HEK293 (cell line): ENCODE data around the gene CEP41.

ENCODE experiments used
- FEZF1 ChIP-seq: fragments of 450-650 bp; formaldehyde crosslinking; IDR thresholded peaks from 2 replicates; pipeline ENCODE4 v1.5.1; 2016; ENCODE audit warnings: missing biosample characterization, missing genetic modification characterization
- TCF7L2 ChIP-seq: IDR thresholded peaks from 2 replicates; pipeline ENCODE4 v1.6.1; 2011; ENCODE audit warnings: low read depth, mild to moderate bottlenecking, inconsistent platforms, low read length, moderate library complexity, borderline replicate concordance
- ZBTB1 ChIP-seq: fragments of 450-650 bp; formaldehyde crosslinking; IDR thresholded peaks from 2 replicates; pipeline ENCODE4 v1.5.1; 2016; ENCODE audit warnings: missing biosample characterization, missing genetic modification characterization
- ZNF529 ChIP-seq: fragments of 450-650 bp; formaldehyde crosslinking; IDR thresholded peaks from 2 replicates; pipeline ENCODE4 v1.5.1; 2017; ENCODE audit warnings: missing genetic modification characterization, missing biosample characterization; ENCODE audit not compliant: insufficient replicate concordance
- ZNF670 ChIP-seq: fragments of 450-650 bp; formaldehyde crosslinking; IDR thresholded peaks from 2 replicates; pipeline ENCODE4 v1.5.1; 2016; ENCODE audit warnings: missing biosample characterization, missing genetic modification characterization, low read depth
- TF ChIP-seq, protein P1 (sequence below): fragments of 450-650 bp; formaldehyde crosslinking; IDR thresholded peaks from 2 replicates; pipeline ENCODE4 v1.5.1; 2016; ENCODE audit warnings: missing biosample characterization, missing genetic modification characterization

DNA sequence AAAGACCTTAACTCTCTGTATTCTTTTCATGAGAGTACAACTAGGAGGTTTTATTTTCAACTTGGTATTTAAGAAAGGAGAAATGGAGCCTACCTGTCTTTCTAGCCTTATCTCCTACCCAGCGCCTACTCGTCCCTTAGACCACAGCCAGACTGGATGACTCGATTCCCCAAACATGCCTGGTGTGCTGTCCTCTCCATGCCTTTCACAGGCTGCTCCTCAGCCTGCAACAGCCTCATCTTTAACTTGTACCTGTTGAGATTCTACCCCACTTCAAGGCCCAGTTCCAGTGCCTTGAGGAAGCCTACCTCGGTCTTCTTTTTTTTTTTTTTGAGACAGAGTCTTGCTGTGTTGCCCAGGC, 31.1 kb downstream of the CEP41 start:
- no peak for TF ChIP-seq FEZF1 (tag by site-specific recombination)
- TF ChIP-seq ZNF529 (tag by site-specific recombination): no peak
- TF ChIP-seq TCF7L2: no peak
- TF ChIP-seq ZBTB1 (tag by site-specific recombination): no peak
- TF ChIP-seq, protein P1, sequence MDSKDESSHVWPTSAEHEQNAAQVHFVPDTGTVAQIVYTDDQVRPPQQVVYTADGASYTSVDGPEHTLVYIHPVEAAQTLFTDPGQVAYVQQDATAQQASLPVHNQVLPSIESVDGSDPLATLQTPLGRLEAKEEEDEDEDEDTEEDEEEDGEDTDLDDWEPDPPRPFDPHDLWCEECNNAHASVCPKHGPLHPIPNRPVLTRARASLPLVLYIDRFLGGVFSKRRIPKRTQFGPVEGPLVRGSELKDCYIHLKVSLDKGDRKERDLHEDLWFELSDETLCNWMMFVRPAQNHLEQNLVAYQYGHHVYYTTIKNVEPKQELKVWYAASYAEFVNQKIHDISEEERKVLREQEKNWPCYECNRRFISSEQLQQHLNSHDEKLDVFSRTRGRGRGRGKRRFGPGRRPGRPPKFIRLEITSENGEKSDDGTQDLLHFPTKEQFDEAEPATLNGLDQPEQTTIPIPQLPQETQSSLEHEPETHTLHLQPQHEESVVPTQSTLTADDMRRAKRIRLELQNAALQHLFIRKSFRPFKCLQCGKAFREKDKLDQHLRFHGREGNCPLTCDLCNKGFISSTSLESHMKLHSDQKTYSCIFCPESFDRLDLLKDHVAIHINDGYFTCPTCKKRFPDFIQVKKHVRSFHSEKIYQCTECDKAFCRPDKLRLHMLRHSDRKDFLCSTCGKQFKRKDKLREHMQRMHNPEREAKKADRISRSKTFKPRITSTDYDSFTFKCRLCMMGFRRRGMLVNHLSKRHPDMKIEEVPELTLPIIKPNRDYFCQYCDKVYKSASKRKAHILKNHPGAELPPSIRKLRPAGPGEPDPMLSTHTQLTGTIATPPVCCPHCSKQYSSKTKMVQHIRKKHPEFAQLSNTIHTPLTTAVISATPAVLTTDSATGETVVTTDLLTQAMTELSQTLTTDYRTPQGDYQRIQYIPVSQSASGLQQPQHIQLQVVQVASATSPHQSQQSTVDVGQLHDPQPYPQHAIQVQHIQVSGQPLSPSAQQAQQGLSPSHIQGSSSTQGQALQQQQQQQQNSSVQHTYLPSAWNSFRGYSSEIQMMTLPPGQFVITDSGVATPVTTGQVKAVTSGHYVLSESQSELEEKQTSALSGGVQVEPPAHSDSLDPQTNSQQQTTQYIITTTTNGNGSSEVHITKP (tag by site-specific recombination): no peak
- no peak for TF ChIP-seq ZNF670 (tag by site-specific recombination)
